ENCODE measurements around the gene TBC1D22A.

Gene TBC1D22A

GRCh38 chr22:46964773-46965550 lies 202.5 kb downstream of the TBC1D22A start:
- DNase-seq = no peak

- DNase-seq = no peak
Measured at GRCh38 chr22:46965555-46966494, 203.4 kb downstream of the TBC1D22A start.

GRCh38 chr22:46966495-46966845 lies 204.0 kb downstream of the TBC1D22A start:
- DNase-seq = no peak

- no peak for DNase-seq
Measured at GRCh38 chr22:46966846-46967245, 204.4 kb downstream of the TBC1D22A start.

- DNase-seq = no peak
Measured at GRCh38 chr22:46967445-46968358, 205.3 kb downstream of the TBC1D22A start.

GRCh38 chr22:46968359-46968740 lies 205.9 kb downstream of the TBC1D22A start:
- DNase-seq = no peak

GRCh38 chr22:46968848-46969247 lies 206.4 kb downstream of the TBC1D22A start:
- no peak for DNase-seq

GRCh38 chr22:46969491-46969890 lies 207.0 kb downstream of the TBC1D22A start:
- no peak for DNase-seq

GRCh38 chr22:46969961-46970360 lies 207.5 kb downstream of the TBC1D22A start:
- DNase-seq = no peak

GRCh38 chr22:46970411-46971098 lies 208.1 kb downstream of the TBC1D22A start:
- DNase-seq = no peak

GRCh38 chr22:46971099-46971763 lies 208.8 kb downstream of the TBC1D22A start:
- no peak for DNase-seq

GRCh38 chr22:46971764-46972125 lies 209.3 kb downstream of the TBC1D22A start:
- no peak for DNase-seq

- DNase-seq = no peak
Measured at GRCh38 chr22:46972256-46972655, 209.8 kb downstream of the TBC1D22A start.

- no peak for DNase-seq
Measured at GRCh38 chr22:46972901-46973831, 210.7 kb downstream of the TBC1D22A start.

- no peak for DNase-seq
Measured at GRCh38 chr22:46974077-46974476, 211.6 kb downstream of the TBC1D22A start.

GRCh38 chr22:46974631-46975585 lies 212.5 kb downstream of the TBC1D22A start:
- DNase-seq = no peak

- no peak for DNase-seq
Measured at GRCh38 chr22:46976143-46976542, 213.7 kb downstream of the TBC1D22A start.

- DNase-seq = no peak
Measured at GRCh38 chr22:46976598-46976997, 214.1 kb downstream of the TBC1D22A start.

GRCh38 chr22:46977656-46978343 lies 215.3 kb downstream of the TBC1D22A start:
- no peak for DNase-seq

Data from NCI-H82 (cell line).